HCT116 (cell line): ENCODE measurements around the gene SLC8A1. TPM values are rescaled to one million over a fixed set of nuclear protein-coding genes. Genes with fewer than 3 reads are reported as not detected.

Source experiments
- ATAC-seq: fragments of 200-7000 bp; cut with Tn5 transposase; 2 replicates; pipeline ENCODE4 v1.9.1; 2020; ENCODE audit warnings: mild to moderate bottlenecking, moderate library complexity
- BruUV-seq: library from RNA; stranded (reverse); fragments of 400-500 nt; replicated peaks from 2 replicates; lab custom pipeline; 2021; lab: Mats Ljungman, UMichigan
- CTCF ChIA-PET: fragments of 300-600 bp; sonication (Branson Sonifier 250); formaldehyde crosslinking; loops from one replicate; lab custom pipeline; 2021; ENCODE audit warnings: antibody characterized with exemption; lab: Charles Lee
- POLR2A ChIA-PET: fragments of 300-600, 350-600 bp; sonication (Branson Sonifier 250); formaldehyde crosslinking; loops from one replicate; lab custom pipeline; 2021; ENCODE audit warnings: antibody characterized with exemption; lab: Charles Lee
- RAD21 ChIA-PET, 2 experiments: fragments of 300-600 bp; sonication (Branson Sonifier 250); formaldehyde crosslinking; loops; one replicate each; lab custom pipeline; 2023; ENCODE audit warnings: low total read pairs in 2 of 2; ENCODE audit not compliant: uncharacterized antibody in 2 of 2, unreplicated experiment in 2 of 2, low non-redundant PET in 1 of 2; lab: Charles Lee
- DNase-seq: peaks from one replicate; pipeline ENCODE4 v3.0.0-alpha.2; 2010; ENCODE audit warnings: low read depth, low spot score
- H2AFZ ChIP-seq: fragments of 200-600 bp; shearing (Covaris generic), sonication (generic); 2 replicates; pipeline ENCODE4 v1.6.1; 2017; ENCODE audit warnings: low read depth, mixed run types, mixed read lengths, antibody characterized with exemption, low read length; ENCODE audit not compliant: poor library complexity, severe bottlenecking
- H3K27ac ChIP-seq: 2 replicates; pipeline ENCODE4 v1.5.1; 2012; ENCODE audit warnings: low read depth, low read length
- H3K27me3 ChIP-seq: fragments of 200-600 bp; sonication (generic); 2 replicates; pipeline ENCODE4 v1.6.1; 2016; ENCODE audit warnings: mixed run types, low read length, mixed read lengths; ENCODE audit not compliant: insufficient read depth
- H3K36me3 ChIP-seq, 2 experiments: fragments of 200-500 bp in 1 of 2; fragments of 200-600 bp in 1 of 2; sonication (Bioruptor generic) in 1 of 2; sonication (generic) in 1 of 2; 2 replicates each; pipeline versions ENCODE4 v1.5.1 to v1.6.1; 2014 to 2016; ENCODE audit warnings: low read length in 2 of 2, inconsistent platforms in 1 of 2, mixed read lengths in 1 of 2, mixed run types in 1 of 2; ENCODE audit not compliant: insufficient read depth in 2 of 2, control insufficient read depth in 1 of 2
- H3K4me1 ChIP-seq, 2 experiments: fragments of 200-600 bp in 1 of 2; sonication (generic) in 1 of 2; 2 replicates each; pipeline versions ENCODE4 v1.5.1 to v1.6.1; 2012 to 2017; ENCODE audit warnings: low read length in 2 of 2, inconsistent platforms in 1 of 2, mild to moderate bottlenecking in 1 of 2, mixed read lengths in 1 of 2, mixed run types in 1 of 2, moderate library complexity in 1 of 2; ENCODE audit not compliant: insufficient read depth in 2 of 2, control insufficient read depth in 1 of 2
- H3K4me2 ChIP-seq: fragments of 200-600 bp; sonication (generic); 2 replicates; pipeline ENCODE4 v1.6.1; 2017; ENCODE audit warnings: mixed run types, low read length, mixed read lengths
- H3K4me3 ChIP-seq, 2 experiments: fragments of 200-600 bp in 1 of 2; sonication (generic) in 1 of 2; replicated peaks in 1 of 2; 2 replicates each; pipeline ENCODE4 v1.5.1; 2011 to 2016; ENCODE audit warnings: low read length in 2 of 2, control low read depth in 1 of 2, low read depth in 1 of 2, mild to moderate bottlenecking in 1 of 2, mixed read lengths in 1 of 2, mixed run types in 1 of 2
- H3K79me2 ChIP-seq: fragments of 200-600 bp; sonication (generic); 2 replicates; pipeline ENCODE4 v1.6.1; 2017; ENCODE audit warnings: mild to moderate bottlenecking, mixed run types, low read length, moderate library complexity, mixed read lengths; ENCODE audit not compliant: insufficient read depth
- H3K9ac ChIP-seq: fragments of 200-600 bp; sonication (generic); 2 replicates; pipeline ENCODE4 v1.6.1; 2016; ENCODE audit warnings: low read length, mixed read lengths
- H3K9me2 ChIP-seq: fragments of 200-600 bp; sonication (generic), shearing (Covaris generic); 2 replicates; pipeline ENCODE4 v1.6.1; 2017; ENCODE audit warnings: mixed run types, mild to moderate bottlenecking, moderate library complexity; ENCODE audit not compliant: insufficient read depth
- H3K9me3 ChIP-seq, 2 experiments: fragments of 200-500 bp in 1 of 2; fragments of 200-600 bp in 1 of 2; sonication (Bioruptor generic) in 1 of 2; sonication (generic) in 1 of 2; 2 replicates each; pipeline ENCODE4 v1.6.1; 2014 to 2017; ENCODE audit warnings: low read length in 2 of 2, mixed read lengths in 2 of 2, inconsistent platforms in 1 of 2, low read depth in 1 of 2, mild to moderate bottlenecking in 1 of 2, mixed run types in 1 of 2, moderate library complexity in 1 of 2; ENCODE audit not compliant: control insufficient read depth in 1 of 2, insufficient read depth in 1 of 2
- H4K20me1 ChIP-seq: fragments of 200-600 bp; sonication (generic), shearing (Covaris generic); 2 replicates; pipeline ENCODE4 v1.6.1; 2017; ENCODE audit warnings: mixed run types, mild to moderate bottlenecking, moderate library complexity; ENCODE audit not compliant: insufficient read depth
- JUND ChIP-seq: IDR thresholded peaks from 2 replicates; pipeline ENCODE4 v1.6.1; 2012
- POLR2A ChIP-seq: IDR thresholded peaks from 2 replicates; pipeline ENCODE4 v1.7.0; 2011; ENCODE audit warnings: borderline replicate concordance; ENCODE audit not compliant: insufficient read depth, insufficient read length; ENCODE audit errors: extremely low read depth
- RAD21 ChIP-seq: IDR thresholded peaks from 2 replicates; pipeline ENCODE4 v1.6.1; 2012; ENCODE audit warnings: low read depth, mild to moderate bottlenecking
- YY1 ChIP-seq: IDR thresholded peaks from 2 replicates; pipeline ENCODE4 v1.6.1; 2011; ENCODE audit warnings: low read length, low read depth, moderate library complexity, mild to moderate bottlenecking; ENCODE audit not compliant: insufficient replicate concordance; ENCODE audit errors: extremely low read depth
- ZFX ChIP-seq: fragments of 450-650 bp; IDR thresholded peaks from 2 replicates; pipeline ENCODE4 v1.6.1; 2017
- intact Hi-C: fragments of 100-400 bp; cut with micrococcal nuclease; formaldehyde crosslinking; loops from 2 replicates; pipeline ENCODE4 v1.10.0; 2022
- total RNA-seq: library from RNA; stranded (reverse); gene quantifications from one replicate; pipeline ENCODE4 v1.2.1, GENCODE V29; 2021; ENCODE audit not compliant: unreplicated experiment
- TF ChIP-seq, protein P1 (sequence below), 3 experiments: fragments of 200-600 bp in 1 of 3; sonication (generic) in 1 of 3; IDR thresholded peaks in 2 of 3; conservative IDR thresholded peaks in 1 of 3; 2 replicates each; pipeline ENCODE4 v1.5.1; 2012 to 2017; ENCODE audit warnings: low read depth in 2 of 3, low read length in 2 of 3, antibody characterized with exemption in 1 of 3, borderline replicate concordance in 1 of 3, control low read depth in 1 of 3, mild to moderate bottlenecking in 1 of 3, mixed read lengths in 1 of 3, mixed run types in 1 of 3, moderate library complexity in 1 of 3; ENCODE audit not compliant: insufficient read depth in 1 of 3
- TF ChIP-seq, protein P2 (sequence below): IDR thresholded peaks from 2 replicates; pipeline ENCODE4 v1.6.1; 2011; ENCODE audit warnings: mild to moderate bottlenecking, low read length, moderate library complexity; ENCODE audit not compliant: insufficient replicate concordance; ENCODE audit errors: extremely low read depth

SLC8A1 gene
- total RNA-seq, 1 experiment from 2014 or later = 0.07 TPM

DNA sequence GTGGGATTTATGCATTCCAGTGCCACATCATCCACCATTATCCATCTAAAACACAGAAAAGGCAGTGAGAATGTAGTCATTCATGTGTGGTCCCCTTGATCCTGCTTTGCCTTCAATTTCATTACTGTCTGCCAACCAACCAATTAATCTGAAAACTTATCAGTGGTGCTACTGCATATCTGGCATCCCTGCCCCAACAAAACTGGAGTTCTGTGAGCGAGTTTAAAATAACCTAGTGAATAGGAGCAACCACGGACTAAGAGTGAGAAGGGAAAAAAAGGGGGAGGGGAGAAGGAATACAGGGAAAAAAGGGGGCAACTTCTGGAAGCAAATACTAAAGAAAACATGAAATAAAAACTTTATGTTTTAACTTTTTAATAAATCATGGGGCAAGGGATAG lies 42.2 kb downstream of the SLC8A1 start:
- Histone ChIP-seq H3K9me2 (no peaks in the 10 kb centered on the region), H3K4me3 (no peak overlapping the region), H3K27me3 (no peaks in the 10 kb centered on the region), H3K9ac (no peak overlapping the region), H3K4me2 (no peak overlapping the region), H3K36me3 (no peaks in the 10 kb centered on the region), H3K27ac (no peak overlapping the region), H3K4me1 (peaks cover 6 to 11% of the 10 kb centered on the region in 2 experiments; a peak in 3 of 4 replicates), H3K79me2 (no peaks in the 10 kb centered on the region), H3K9me3 (no peaks in the 10 kb centered on the region), H4K20me1 (no peaks in the 10 kb centered on the region), H2AFZ (no peak overlapping the region)
- CTCF ChIA-PET = no interaction called here
- intact Hi-C loops = no loop called here
- no TSS peak for BruUV-seq
- ATAC-seq = no peak
- RAD21 ChIA-PET = no interaction called here
- TF ChIP-seq YY1 = no peak
- POLR2A ChIA-PET = no interaction called here
- no peak for DNase-seq

DNA sequence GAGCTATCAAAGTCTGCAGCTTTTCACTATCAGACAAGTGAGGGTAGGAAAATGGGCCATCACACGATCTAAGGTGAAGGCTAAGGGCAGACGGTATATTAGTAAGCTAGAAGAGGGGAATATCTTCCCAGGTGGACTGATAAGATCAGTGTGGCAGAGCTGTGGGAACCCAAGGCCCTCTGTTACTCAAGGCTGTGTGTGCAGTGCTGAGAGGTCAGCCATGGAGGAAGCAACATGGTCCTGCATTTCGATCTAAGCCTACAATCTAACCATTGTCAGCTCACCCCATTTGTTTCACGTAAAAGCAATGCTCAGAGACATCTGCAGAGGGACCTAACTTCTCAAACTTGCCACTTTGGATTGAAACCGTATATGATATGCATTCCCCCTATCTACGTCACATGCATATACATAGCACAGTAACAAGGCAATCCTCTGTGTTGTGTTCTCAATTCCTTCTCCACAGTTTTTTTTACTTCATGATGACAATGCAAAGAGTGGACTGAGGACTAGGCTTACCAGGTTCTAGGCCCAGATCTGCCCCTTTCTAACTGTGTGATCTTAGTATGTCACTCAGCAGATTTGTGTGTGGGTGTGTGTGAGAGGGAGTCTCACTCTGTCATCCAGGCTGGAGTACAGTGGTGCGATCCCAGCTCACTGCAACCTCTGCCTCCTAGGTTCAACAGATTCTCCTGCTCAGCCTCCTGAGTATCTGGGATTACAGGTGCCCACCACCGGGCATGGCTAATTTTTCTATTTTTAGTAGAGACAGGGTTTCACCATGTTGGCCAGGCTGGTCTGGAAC lies 45.2 kb downstream of the SLC8A1 start:
- Histone ChIP-seq H3K79me2 (no peaks in the 10 kb centered on the region), H3K9me3 (no peaks in the 10 kb centered on the region), H4K20me1 (no peaks in the 10 kb centered on the region), H3K4me2 (no peak overlapping the region), H3K27me3 (no peaks in the 10 kb centered on the region), H3K36me3 (no peaks in the 10 kb centered on the region), H3K9me2 (no peaks in the 10 kb centered on the region), H3K4me3 (no peak overlapping the region), H3K9ac (no peak overlapping the region), H3K4me1 (peaks cover 2 to 10% of the 10 kb centered on the region in 2 experiments; a peak in 3 of 4 replicates), H2AFZ (no peak overlapping the region), H3K27ac (no peak overlapping the region)
- no peak for ATAC-seq
- ChIA-PET CTCF (no interaction called here), POLR2A (no interaction called here), RAD21 (no interaction called here)
- no peak for TF ChIP-seq RAD21
- no peak for TF ChIP-seq ZFX
- no peak for TF ChIP-seq JUND
- TF ChIP-seq YY1 = no peak
- TF ChIP-seq, protein P1, sequence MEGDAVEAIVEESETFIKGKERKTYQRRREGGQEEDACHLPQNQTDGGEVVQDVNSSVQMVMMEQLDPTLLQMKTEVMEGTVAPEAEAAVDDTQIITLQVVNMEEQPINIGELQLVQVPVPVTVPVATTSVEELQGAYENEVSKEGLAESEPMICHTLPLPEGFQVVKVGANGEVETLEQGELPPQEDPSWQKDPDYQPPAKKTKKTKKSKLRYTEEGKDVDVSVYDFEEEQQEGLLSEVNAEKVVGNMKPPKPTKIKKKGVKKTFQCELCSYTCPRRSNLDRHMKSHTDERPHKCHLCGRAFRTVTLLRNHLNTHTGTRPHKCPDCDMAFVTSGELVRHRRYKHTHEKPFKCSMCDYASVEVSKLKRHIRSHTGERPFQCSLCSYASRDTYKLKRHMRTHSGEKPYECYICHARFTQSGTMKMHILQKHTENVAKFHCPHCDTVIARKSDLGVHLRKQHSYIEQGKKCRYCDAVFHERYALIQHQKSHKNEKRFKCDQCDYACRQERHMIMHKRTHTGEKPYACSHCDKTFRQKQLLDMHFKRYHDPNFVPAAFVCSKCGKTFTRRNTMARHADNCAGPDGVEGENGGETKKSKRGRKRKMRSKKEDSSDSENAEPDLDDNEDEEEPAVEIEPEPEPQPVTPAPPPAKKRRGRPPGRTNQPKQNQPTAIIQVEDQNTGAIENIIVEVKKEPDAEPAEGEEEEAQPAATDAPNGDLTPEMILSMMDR (IDR thresholded peaks at IDR 0.05 in 2 of 3, conservative IDR thresholded peaks at IDR 0.05 in 1 of 3; ENCODE audit: borderline replicate concordance in 1 of 3, insufficient read depth in 1 of 3, low read depth in 2 of 3, low read length in 2 of 3) = no peak
- TF ChIP-seq, protein P2, sequence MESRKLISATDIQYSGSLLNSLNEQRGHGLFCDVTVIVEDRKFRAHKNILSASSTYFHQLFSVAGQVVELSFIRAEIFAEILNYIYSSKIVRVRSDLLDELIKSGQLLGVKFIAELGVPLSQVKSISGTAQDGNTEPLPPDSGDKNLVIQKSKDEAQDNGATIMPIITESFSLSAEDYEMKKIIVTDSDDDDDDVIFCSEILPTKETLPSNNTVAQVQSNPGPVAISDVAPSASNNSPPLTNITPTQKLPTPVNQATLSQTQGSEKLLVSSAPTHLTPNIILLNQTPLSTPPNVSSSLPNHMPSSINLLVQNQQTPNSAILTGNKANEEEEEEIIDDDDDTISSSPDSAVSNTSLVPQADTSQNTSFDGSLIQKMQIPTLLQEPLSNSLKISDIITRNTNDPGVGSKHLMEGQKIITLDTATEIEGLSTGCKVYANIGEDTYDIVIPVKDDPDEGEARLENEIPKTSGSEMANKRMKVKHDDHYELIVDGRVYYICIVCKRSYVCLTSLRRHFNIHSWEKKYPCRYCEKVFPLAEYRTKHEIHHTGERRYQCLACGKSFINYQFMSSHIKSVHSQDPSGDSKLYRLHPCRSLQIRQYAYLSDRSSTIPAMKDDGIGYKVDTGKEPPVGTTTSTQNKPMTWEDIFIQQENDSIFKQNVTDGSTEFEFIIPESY = no peak
- no peak for TF ChIP-seq POLR2A
- intact Hi-C loops = no loop called here
- BruUV-seq = no TSS peak
- no peak for DNase-seq
